WI38 (cell line): ENCODE results near the gene SLC17A8.

Experiments
- H3K4me3 ChIP-seq: 2 replicates; pipeline ENCODE4 v1.5.1; 2011; ENCODE audit warnings: low read depth, mild to moderate bottlenecking, control low read depth, low read length
- CTCF ChIP-seq: IDR thresholded peaks from 2 replicates; pipeline ENCODE4 v1.5.1; 2012; ENCODE audit warnings: low read depth, mild to moderate bottlenecking, control low read depth, low read length

SLC17A8 gene

GRCh38 chr12:100437038-100437841, 80.4 kb downstream of the SLC17A8 start:
- H3K4me3 ChIP-seq, result no peak overlapping the region
- TF ChIP-seq CTCF, result no peak

GRCh38 chr12:100439797-100440196, 82.9 kb downstream of the SLC17A8 start:
- no peak overlapping the region for H3K4me3 ChIP-seq
- TF ChIP-seq CTCF, result no peak

- no peak for TF ChIP-seq CTCF
- no peak overlapping the region for H3K4me3 ChIP-seq
These were observed 85.5 kb downstream of the SLC17A8 start for GRCh38 chr12:100442403-100442802.

- no peak for TF ChIP-seq CTCF
- H3K4me3 ChIP-seq, result no peak overlapping the region
These were observed 86.6 kb downstream of the SLC17A8 start for GRCh38 chr12:100443434-100443833.

GRCh38 chr12:100445081-100445481, 88.2 kb downstream of the SLC17A8 start:
- H3K4me3 ChIP-seq, result no peak overlapping the region

GRCh38 chr12:100447381-100447780, 90.5 kb downstream of the SLC17A8 start:
- TF ChIP-seq CTCF, result no peak
- H3K4me3 ChIP-seq, result no peak overlapping the region

More at GRCh38 chr12:100445081-100445481, 88.2 kb downstream of the SLC17A8 start:
- no peak for TF ChIP-seq CTCF

GRCh38 chr12:100448656-100449055, 91.8 kb downstream of the SLC17A8 start:
- TF ChIP-seq CTCF, result no peak

More at GRCh38 chr12:100448656-100449055, 91.8 kb downstream of the SLC17A8 start:
- H3K4me3 ChIP-seq, result no peak overlapping the region
